Prostate gland (tissue), 2 donors: ENCODE data around the gene MYO9B. TPM values are rescaled to one million over a fixed set of nuclear protein-coding genes. Genes with fewer than 3 reads are reported as not detected.

ENCODE experiments used
- DNase-seq: peaks from one replicate; pipeline ENCODE4 v3.0.0-alpha.2; 2019; ENCODE audit warnings: low spot score
- H3K27ac ChIP-seq, 2 donors: fragments of 200-600 bp; sonication (generic); 2 replicates each; pipeline ENCODE4 v1.5.1; 2017 to 2019
- H3K27me3 ChIP-seq: fragments of 200-600 bp; sonication (generic); replicated peaks from 2 replicates; pipeline ENCODE4 v1.5.1; 2019; ENCODE audit not compliant: insufficient read depth
- H3K36me3 ChIP-seq, 2 donors: fragments of 200-600 bp; sonication (generic); 1 replicate in 1 of 2; 2 replicates in 1 of 2; pipeline versions ENCODE4 v1.5.1 to v1.8.1; 2017 to 2019
- H3K4me1 ChIP-seq: fragments of 200-600 bp; sonication (generic); replicated peaks from 2 replicates; pipeline ENCODE4 v1.5.1; 2019
- H3K4me3 ChIP-seq, 2 donors: fragments of 200-600 bp; sonication (generic); 2 replicates each; pipeline ENCODE4 v1.5.1; 2017 to 2019
- H3K9me3 ChIP-seq: fragments of 200-600 bp; sonication (generic); 2 replicates; pipeline ENCODE4 v1.5.1; 2017
- CTCF ChIP-seq, 4 experiments: fragments of 200-600 bp in 2 of 4; fragments of 450-650 bp in 2 of 4; sonication (generic) in 2 of 4; IDR thresholded peaks; 1 replicate in 3 of 4; 2 replicates in 1 of 4; pipeline ENCODE4 v1.5.1; 2016 to 2019; ENCODE audit warnings: antibody characterized with exemption in 4 of 4, mild to moderate bottlenecking in 2 of 4, moderate library complexity in 2 of 4
- POLR2A ChIP-seq: fragments of 450-650 bp; IDR thresholded peaks from one replicate; pipeline ENCODE4 v1.6.1; 2016; ENCODE audit warnings: antibody characterized with exemption, mild to moderate bottlenecking
- POLR2AphosphoS5 ChIP-seq: sonication (generic); formaldehyde crosslinking; IDR thresholded peaks from one replicate; pipeline ENCODE4 v1.6.1; 2017; ENCODE audit warnings: antibody characterized with exemption
- WGBS: methylation state at CpG from one replicate; pipeline ENCODE4 v1.1.5; 2018; 5-methylcytosine and 5-hydroxymethylcytosine counted together
- intact Hi-C: fragments of 100-400 bp; cut with DNase I; formaldehyde crosslinking; loops from one replicate; pipeline ENCODE4 v1.14.2; 2022
- total RNA-seq, 2 donors: library from RNA; depleted of rRNA; stranded (reverse); fragments of >200 nt; gene quantifications; one replicate each; pipeline ENCODE4 v1.1.0, GENCODE V29; 2016

MYO9B gene
- total RNA-seq, 2 donors from 2014 or later, result 50.9 to 208 TPM

- H3K4me3 ChIP-seq, result peak overlapping the region; percentile 53 to 87
- no peaks in the 10 kb centered on the region for H3K27me3 ChIP-seq
- H3K4me1 ChIP-seq, result no peaks in the 10 kb centered on the region
- intact Hi-C loops, result no loop called here
- H3K27ac ChIP-seq, result peak overlapping the region; percentile 73 to 74
- TF ChIP-seq POLR2A (no peak), POLR2AphosphoS5 (peak; percentile 31)
- H3K9me3 ChIP-seq, result no peaks in the 10 kb centered on the region
- WGBS, result under 1% methylated on average over 72 of the region's 100 CpGs
- H3K36me3 ChIP-seq, result no peaks in the 10 kb centered on the region
- peak; percentile 54 for DNase-seq
Measured at GRCh38 chr19:17244618-17245534, 169.3 kb downstream of the MYO9B start.

GRCh38 chr19:17245535-17245984 lies 170.0 kb downstream of the MYO9B start, which contains the start of gene NR2F6:
TSS of gene NR2F6 (minus strand) at chr19:17245919. CDS start at chr19:17245220, 699 bp downstream.
- Histone ChIP-seq H3K4me1 (no peaks in the 10 kb centered on the region), H3K9me3 (no peaks in the 10 kb centered on the region), H3K27ac (peak within 1 kb of the TSS; percentile 79 to 80), H3K27me3 (no peaks in the 10 kb centered on the region), H3K36me3 (no peaks in the 10 kb centered on the region), H3K4me3 (peak within 1 kb of the TSS; percentile 53 to 87)
- intact Hi-C loops, result no loop called here
- DNase-seq, result no peak
- TF ChIP-seq CTCF (IDR thresholded peaks at IDR 0.05), result no peak
- peak; percentile 26 for TF ChIP-seq POLR2A
- no peak for TF ChIP-seq POLR2AphosphoS5
- 0% methylated on average over 10 of the region's 72 CpGs for WGBS

- WGBS, result 24% methylated on average over 21 of the region's 21 CpGs
- Histone ChIP-seq H3K4me3 (peak overlapping the region; percentile 53 to 87), H3K36me3 (no peaks in the 10 kb centered on the region), H3K27me3 (no peaks in the 10 kb centered on the region), H3K4me1 (no peaks in the 10 kb centered on the region), H3K9me3 (no peaks in the 10 kb centered on the region), H3K27ac (peak overlapping the region; percentile 79 to 80)
- TF ChIP-seq POLR2AphosphoS5 (no peak), CTCF (IDR thresholded peaks at IDR 0.05) (peak in 1 of 4 experiments; percentile 18)
- intact Hi-C loops, result loop anchor here (2.0 kb wide), 1 partner anchor 20 kb away; the partner anchor contains the start of gene BABAM1
- DNase-seq, result no peak
Measured at GRCh38 chr19:17246681-17247425, 171.3 kb downstream of the MYO9B start.

GRCh38 chr19:17248011-17248776 lies 172.6 kb downstream of the MYO9B start:
- TF ChIP-seq CTCF (IDR thresholded peaks at IDR 0.05) (no peak), POLR2A (no peak), POLR2AphosphoS5 (no peak)
- DNase-seq, result no peak
- Histone ChIP-seq H3K4me1 (no peaks in the 10 kb centered on the region), H3K4me3 (no peak overlapping the region), H3K27me3 (no peaks in the 10 kb centered on the region), H3K27ac (no peak overlapping the region), H3K9me3 (no peaks in the 10 kb centered on the region), H3K36me3 (no peaks in the 10 kb centered on the region)
- WGBS, result 65% methylated on average over 17 of the region's 21 CpGs
- intact Hi-C loops, result no loop called here
